GM19351 (cell line): Measurements from ENCODE around the gene CTTNBP2.

Experiments used
- ATAC-seq: cut with Tn5 transposase; IDR thresholded peaks from one replicate; pipeline ENCODE4 v1.9.1; 2021; ENCODE audit warnings: mild to moderate bottlenecking, moderate library complexity; ENCODE audit not compliant: unreplicated experiment

Gene CTTNBP2

DNA sequence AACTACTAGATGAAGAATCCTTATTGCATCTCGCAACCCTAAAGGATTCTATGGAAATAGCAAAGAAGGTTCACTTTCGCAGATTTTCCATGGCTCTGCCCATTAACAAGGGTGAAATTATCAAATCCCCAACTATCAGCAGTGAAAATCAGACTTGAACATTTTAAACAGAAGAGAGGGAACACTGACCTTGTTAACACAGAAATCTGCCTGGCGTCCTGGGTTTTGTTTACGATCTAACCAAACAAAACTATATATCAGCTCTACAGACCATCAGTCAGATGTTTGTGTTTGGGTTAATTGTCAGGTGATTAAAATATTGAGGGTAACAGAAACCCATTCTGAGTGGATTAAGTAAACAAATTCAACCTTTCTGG lies 1.9 kb downstream of the CTTNBP2 start:
- no peak for ATAC-seq

DNA sequence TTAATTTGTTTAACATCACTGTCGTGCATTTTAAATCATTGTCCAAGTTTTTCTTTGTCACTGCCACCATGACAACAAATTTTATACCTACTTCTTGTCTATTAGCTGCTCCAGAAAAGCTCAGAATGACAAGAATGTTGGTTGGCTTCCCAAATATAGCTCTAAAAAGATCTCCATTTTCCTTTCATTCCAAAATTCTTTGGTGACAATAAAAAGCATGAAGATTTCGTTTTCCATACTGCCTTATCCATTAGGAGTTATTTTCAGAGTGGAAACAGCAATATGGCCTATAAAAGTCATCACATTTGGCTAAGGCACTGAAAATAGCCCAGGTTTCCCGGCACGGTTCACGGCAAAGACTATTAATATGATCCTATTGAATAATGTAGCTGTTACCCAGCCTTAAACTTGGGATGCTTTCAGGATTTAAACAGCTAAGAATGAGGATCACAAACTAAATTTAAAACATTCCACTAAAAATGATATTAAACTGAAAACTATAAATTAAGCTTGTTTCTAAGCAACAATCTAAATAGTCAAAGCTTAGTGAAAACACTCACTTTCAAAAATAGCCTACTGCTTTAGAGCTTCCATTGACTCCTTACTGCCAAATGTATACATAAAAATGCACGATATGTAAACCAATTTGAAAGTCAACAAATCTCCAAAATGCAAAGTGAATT lies 2.7 kb downstream of the CTTNBP2 start:
- ATAC-seq = no peak

DNA sequence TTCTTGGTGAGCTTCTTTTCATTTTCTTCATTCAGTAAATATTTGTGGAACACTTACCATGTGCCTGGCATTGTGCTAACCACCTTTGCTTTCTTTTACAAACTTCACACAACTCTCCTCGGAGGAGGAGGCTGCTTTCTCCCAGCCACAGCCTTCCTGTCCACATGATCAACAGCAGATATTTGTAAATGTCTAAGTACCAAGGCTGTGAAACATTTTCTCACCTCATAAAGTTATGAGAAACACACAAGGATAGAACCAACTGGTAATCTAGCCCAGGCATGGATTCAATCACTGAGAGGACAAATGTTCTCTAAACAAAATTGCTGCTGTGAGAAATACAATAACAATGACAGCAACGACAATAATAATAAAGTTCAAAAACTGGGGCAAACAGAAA lies 3.9 kb downstream of the CTTNBP2 start:
- ATAC-seq = no peak

DNA sequence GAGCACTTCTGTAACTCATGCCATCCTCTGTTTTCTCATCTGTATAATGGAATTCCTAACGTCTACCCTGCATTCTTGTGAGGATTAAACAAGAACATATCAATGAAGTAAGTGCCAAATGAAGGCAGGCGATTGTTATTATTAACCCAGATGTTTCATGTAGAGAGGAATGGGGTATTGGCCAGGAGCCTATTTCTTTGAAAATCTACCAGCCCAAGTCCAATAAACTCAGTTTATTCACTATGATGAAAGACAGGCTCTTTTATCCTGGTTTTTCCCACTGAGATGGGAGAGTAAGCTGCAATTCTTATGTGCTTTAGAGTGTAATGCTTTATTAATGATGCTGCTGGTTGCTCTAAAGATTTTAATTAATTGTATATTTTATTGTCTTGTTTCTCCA lies 9.6 kb downstream of the CTTNBP2 start:
- ATAC-seq = no peak

DNA sequence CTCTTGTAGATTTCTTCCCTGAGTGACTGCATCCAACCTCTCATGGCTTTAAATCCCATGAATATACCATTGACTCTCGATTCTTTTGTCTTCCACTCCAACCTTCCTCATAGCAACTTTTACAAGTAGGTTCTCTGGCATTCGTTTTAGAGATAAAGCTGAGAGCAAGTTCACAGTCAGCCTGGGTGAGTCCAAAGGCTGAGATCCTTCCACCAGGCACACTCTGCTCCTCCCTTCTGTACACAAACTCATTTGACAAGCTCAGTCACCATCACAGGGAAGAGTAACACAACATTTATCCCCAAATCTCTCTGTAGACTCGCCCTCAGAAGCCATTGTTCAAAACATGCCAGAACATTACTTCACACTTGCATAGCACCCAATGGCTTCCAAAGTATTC lies 10.9 kb downstream of the CTTNBP2 start:
- ATAC-seq = no peak

DNA sequence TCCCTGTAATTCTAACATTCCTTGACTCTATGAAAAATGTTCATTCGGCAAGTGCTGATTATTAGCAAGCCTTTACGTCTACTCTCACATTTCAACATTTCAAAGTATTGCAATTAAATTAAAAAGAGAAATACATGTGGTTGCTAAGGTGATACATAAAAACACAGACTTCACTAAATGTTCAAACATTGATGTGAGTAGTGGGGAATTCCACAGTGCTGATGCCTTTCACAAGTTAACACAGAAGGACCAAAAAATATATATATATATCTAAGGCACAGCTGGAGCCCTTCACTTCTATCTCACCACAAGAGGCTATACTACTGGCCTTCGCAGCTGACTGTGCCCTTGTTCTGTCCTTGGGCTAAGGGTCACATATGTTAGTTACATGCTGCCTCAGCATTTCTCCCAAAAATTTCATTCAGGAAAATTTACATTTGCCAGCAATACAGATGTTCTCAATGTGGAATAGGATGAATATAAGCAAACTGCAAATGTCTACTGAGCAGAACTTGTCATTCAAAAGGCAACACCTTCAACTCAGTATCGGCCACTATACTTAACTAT lies 13.9 kb downstream of the CTTNBP2 start:
- ATAC-seq = no peak

DNA sequence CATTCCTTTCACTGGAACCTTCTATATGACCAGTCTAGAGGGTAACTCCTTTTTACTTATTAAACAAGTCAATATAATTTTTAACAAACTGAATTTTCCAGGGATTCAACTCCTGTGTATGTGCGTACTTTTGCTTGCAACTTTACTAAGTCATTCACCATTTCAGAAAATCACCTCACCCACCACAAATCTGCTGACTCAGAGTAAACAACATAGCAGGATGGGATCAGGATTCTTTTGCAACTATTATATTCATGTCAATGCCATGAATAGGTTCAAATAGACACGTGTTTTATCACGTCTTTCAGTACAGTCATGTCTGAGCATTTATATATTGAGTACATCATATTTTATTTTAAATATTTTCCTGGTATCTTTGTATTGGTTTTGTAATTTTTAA lies 14.5 kb downstream of the CTTNBP2 start:
- ATAC-seq = no peak

DNA sequence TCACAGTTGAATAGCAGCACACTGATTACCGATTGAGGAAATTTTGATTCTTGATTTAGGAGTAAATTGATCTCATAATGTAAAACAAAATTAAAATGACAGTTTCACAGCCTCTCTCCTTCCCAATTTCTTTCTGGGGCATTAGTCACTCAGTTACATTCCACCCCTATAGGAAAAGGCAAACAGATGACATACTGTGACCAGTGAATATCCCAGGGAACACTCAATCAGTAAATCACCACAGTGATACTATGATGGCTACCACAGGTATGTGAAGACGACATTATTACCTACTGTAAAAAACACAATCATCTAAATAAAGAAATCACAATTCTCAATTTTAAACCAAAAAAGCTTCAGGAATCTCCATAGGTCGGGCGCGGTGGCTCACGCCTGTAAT lies 15.5 kb downstream of the CTTNBP2 start:
- no peak for ATAC-seq

DNA sequence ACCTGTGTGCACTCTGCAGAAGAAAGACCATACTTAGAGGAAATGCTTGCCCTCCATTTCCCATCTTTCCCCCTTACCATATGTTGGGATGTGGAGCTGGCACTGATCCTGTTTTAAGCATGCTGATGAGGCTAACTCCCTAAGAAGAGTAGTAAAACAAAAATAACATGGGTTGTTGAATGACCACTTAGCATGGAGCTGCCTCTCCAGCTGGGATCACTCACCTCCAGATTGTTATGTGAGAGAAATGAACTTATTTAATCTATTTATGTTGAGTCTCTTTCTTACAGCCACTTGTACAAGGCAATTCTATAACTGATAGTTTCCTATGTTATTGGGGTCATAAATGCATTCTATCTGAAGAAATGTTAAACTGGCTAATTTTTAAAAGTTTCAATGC lies 17.0 kb downstream of the CTTNBP2 start:
- ATAC-seq = no peak

DNA sequence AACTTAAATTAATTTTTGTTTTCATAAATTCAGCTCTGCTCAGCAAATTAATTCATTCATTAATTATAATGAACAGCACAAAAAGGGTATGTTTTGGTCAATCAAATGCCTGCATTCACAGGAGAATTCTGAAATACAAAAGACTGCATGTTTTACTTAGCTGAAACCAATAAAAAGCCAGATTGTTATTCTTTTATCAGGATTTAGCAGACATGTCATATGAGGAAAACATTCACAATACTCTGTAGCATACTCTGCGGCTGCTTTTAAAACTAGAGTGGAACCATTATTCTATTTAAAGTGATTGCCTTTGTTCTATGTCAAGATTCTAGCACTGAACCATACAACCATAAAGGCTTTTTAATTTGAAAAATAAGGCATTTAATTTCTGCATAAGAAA lies 19.1 kb downstream of the CTTNBP2 start:
- ATAC-seq = no peak

DNA sequence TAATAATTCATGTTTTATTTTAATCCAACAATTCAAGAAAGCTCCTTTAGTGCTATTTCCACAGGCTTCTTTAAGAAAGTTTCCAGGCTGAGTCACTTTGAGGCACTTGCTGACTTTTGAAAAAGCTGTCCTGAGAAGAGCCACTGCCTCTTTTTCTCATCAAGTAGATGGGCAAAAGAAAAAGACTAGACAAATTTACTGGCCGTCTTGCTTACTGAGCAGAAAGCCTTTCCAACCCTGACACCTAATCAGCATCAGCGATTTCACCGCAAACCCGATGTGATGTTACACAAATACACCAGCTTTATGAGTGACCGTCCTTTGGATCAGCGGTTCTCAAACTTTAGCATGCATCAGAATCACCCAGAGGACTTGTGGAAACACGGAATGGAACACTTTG lies 24.3 kb downstream of the CTTNBP2 start:
- ATAC-seq = no peak

DNA sequence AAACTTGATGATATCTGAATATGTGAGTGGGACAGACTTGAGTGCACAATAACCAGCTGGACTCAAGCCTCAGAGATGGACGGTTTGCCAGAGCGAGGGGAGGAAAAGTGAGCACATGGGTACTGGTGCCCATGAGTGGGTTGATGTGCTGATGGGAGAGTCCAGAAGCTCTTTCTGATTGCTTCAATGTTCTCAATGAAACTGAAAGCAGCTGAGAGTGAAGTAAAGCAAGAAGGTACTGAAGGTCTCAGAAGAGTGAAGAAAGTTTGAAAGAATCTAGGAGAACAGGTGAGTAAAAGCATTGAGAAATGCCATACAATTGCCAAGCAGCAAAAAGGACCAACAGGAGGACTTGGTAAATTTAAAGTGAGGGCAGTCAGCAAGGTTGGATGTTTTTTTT lies 28.6 kb downstream of the CTTNBP2 start:
- no peak for ATAC-seq

DNA sequence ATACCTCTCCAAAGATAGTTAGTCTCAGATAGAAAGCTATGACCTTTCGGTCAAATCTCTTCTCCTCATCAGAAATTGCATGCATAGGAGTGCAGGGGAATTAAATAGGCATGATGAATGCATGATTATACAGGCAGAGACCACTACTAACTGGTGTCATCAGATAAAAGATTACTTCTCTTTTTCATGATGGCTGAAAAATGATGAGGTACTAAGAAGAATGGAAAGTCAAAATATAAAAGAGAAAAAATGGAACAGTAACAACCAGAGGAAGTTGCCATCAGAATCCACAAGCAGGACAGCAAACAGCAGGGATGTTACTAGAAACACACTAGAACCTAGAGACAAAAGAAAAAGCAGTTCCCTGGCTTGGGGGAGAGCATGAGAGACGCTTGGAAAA lies 31.6 kb downstream of the CTTNBP2 start:
- no peak for ATAC-seq

DNA sequence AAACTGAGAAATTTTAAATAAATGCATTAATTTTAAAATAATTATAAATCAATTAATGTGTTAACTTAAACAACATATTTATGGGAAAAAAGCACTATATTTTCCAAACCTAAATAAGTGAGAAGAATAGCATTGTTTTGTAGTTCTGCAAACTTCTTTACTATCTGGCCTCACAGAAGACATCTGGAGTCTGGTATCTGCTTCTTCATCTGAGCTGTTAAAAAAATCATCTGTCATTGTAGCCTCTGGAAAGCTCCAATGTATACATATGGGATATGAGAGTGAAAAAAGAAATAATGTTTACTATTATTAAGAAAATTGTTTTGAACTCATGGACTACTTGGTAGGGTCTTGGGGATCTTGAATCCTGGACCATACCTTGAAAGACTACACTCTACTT lies 32.2 kb downstream of the CTTNBP2 start:
- ATAC-seq = no peak

DNA sequence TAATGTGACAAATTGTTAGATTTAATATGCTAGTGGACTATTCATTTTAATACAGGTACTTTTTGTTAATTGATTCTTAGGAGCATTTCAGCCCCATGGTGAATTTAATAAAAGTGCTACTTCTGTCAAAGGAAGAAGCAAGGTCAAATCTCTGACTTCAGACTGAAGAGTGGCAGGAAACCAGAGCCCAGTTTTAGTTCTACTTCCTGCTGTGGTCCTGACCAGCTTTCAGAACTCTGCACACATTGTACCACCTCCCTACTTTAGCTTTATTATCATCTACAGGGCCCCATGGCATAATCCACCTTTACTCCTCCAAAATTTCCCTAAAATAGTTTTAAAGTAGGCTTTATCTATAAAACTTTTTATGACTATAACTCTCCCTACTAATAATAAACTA lies 33.7 kb downstream of the CTTNBP2 start:
- peak; percentile 62 for ATAC-seq

DNA sequence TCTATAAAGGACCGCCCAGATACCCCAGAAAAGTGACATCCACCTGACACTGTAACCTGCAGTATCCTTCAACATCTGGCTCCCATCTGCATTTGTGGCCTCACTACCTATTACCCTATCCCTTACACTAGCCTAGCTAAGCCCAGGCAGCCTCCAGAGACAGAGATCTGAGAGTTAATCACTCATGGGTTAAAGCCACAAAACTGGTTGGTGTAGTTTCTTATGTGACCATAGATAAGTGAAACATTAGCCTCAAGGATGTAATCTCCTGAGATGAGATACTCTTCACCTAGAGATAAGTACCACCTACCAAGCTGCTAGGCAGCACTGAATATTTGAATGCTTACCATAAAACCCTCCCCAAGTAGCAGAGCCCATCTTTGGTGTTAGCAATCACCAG lies 35.4 kb downstream of the CTTNBP2 start:
- ATAC-seq = peak; percentile 84

DNA sequence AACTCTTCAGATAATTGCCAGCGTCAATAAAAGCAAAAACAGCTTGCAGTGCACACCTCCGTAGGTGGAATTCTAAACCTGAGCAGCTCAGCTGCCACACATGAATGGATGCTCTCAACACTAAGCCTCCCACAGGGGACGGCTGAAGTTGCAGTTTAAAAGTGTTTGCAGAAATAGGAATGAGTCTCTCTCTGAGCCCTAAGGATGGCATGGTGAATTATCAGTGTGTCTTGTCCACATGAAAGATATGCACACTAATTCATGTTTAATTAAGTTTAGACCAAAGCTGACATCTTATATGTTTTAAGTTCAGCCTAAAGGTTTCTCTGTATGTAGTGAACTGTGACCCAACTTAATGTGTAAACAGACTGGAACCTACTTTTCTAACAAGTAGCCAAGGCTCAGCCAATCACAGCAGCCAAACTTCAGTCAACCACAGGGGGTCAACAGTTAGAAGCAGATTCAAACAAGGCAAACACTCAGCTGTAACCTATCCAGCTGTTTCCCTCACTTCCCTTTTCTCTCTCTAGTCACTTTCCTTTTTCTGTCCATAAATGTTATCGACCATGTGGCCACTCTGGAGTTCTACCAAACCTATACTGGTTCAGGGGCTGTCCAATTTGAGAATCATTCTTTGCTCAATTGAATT lies 38.1 kb downstream of the CTTNBP2 start:
- ATAC-seq = no peak

DNA sequence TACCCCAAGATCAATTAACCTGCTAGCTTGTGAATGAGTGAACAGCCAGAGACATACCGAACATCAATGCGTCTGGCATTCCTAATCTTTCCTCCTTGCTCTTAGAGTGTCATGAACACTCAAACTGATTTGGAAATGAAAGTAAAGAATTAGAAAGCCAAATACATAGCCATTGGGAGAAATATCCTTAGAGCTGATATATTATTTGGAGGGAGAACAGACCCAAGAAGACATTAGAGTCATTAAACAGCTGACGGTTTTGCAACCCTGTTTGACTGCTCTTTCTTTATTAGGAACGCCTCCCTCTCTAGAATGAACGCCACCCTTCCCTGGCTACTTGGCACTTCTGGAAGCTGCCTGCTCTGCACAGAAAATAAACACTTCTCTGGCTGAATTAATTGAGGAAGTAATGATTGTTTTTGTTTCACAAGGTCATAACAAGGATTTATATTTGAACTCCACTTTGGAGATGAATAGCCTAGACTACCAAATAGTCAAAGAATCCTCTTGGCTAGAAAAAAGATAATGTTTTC lies 42.8 kb downstream of the CTTNBP2 start:
- ATAC-seq = no peak

DNA sequence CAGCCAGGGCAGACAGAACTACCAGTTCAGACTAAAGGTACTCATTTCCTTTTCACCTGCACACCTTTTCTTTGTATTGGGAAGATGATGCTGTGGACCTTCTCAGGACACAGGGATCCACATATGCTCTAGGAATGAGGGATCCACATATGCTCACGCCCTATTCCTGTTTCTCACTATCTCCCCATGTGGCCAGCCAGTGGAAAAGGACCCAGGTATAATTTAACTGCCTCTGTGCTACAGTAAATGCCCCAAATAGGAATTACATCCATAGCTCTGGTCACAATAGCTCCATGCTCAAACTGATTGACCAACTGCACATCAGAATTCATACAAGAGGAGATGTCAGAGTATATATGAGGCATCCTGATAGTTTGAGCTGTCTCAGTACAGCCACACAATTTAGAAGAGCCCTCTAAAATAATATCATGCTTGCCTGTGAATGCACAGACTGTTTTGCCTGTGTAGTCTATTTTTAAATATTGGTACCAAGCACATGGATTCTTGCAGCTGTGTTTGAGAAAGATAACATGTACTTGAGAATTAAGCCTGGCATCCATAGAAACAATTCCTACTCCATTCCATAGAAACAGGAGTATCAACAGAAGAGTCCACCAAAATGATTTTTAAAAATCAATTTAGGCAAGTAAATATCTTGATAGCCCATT lies 43.7 kb downstream of the CTTNBP2 start:
- no peak for ATAC-seq

DNA sequence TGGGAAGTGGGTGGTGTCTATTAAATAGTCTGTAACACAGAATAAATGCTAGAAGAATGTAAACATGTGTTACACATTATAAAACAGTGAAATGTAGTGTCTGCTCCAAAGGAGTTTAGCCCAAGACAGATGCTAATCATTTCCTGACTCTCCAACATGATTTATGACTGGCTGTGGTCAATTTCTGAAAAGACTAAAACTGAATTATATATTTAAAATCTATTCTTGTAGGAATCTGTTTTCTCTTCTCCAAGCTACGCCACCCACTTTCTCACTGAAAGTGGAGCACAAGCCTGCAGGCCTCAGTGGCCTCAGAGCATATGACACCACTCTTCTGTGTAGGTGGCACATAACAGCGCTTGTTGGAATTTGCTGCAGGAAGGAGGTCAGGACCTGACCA lies 44.4 kb downstream of the CTTNBP2 start:
- no peak for ATAC-seq

DNA sequence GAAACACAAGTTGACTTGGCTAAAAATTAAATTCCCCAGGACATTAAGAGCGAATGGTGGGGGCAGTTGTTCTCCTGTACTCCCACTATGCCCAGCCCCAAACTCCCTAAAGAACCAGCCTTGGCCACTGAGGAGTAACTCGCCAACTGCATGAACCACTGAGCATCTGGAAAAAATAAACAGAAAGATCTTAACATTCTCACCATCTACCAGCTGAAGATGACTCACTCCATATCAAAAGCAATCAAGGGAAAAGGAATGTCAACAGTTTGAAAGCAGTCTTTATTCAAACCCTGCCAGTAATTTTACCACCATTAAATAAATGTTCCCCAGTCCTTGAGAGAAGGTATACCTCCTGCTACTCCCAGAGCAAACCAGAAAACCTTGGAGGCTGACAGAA lies 45.4 kb downstream of the CTTNBP2 start:
- ATAC-seq = no peak

DNA sequence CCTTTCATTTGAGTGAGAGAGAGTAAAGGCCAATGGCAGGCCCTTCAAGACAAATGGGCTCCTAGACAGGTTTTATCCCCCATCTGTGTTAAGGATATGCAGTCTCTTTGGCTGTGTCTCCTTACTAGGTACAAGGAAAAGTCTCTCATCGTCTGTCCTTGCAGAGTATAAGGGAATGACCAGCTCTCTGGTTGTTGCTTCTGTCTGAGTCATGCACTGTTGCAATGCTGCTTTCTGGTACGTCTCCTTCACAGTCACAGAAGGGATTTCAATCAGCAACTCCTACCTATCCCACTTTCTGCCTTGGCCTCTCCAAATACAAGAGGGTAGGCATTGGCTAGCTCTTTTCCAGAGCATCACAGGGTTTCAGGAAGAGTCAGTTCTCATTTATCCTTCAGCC lies 48.1 kb downstream of the CTTNBP2 start:
- no peak for ATAC-seq
